ENCODE measurements around the gene RTN1. TPM values are rescaled to one million over a fixed set of nuclear protein-coding genes. Genes with fewer than 3 reads are reported as not detected.

Gene RTN1
- total RNA-seq, 6 experiments from 2014 or later = 0.37 to 1.9 (median 0.53) TPM

GRCh38 chr14:59850458-59850857 is 20.1 kb downstream of the RTN1 start:
- WGBS (ENCODE audit: insufficient coverage, low coverage, low lambda C conversion rate, missing lambda C conversion rate) = 75% methylated on average over 2 of the region's 2 CpGs
- no peak for DNase-seq
- Histone ChIP-seq H3K27me3 (no peaks in the 10 kb centered on the region), H3K9me3 (no peaks in the 10 kb centered on the region), H3K36me3 (no peaks in the 10 kb centered on the region), H3K4me3 (no peak overlapping the region), H3K4me1 (peaks cover 0 to 25% (median 1%) of the 10 kb centered on the region in 4 donors), H3K27ac (no peak overlapping the region)
- no peak for ATAC-seq
- TF ChIP-seq CTCF (IDR thresholded peaks at IDR 0.05) (no peak), POLR2A (IDR thresholded peaks at IDR 0.05) (no peak)
- intact Hi-C loops (cut with DNase I) = no loop called here

GRCh38 chr14:59849411-59850130 is 21.0 kb downstream of the RTN1 start:
- Histone ChIP-seq H3K27ac (no peak overlapping the region), H3K4me1 (peaks cover 0 to 25% (median 1%) of the 10 kb centered on the region in 4 donors), H3K36me3 (no peaks in the 10 kb centered on the region), H3K27me3 (no peaks in the 10 kb centered on the region), H3K4me3 (no peak overlapping the region), H3K9me3 (no peaks in the 10 kb centered on the region)
- no peak for DNase-seq
- intact Hi-C loops (cut with DNase I) = no loop called here
- ATAC-seq = peak in 2 of 4 donors; percentile 7 to 13
- WGBS (ENCODE audit: insufficient coverage, low coverage, low lambda C conversion rate, missing lambda C conversion rate) = 83% methylated on average over 1 of the region's 1 CpG
- TF ChIP-seq POLR2A (IDR thresholded peaks at IDR 0.05) (no peak), CTCF (IDR thresholded peaks at IDR 0.05) (no peak)

- Histone ChIP-seq H3K36me3 (no peaks in the 10 kb centered on the region), H3K27ac (no peak overlapping the region), H3K4me1 (peaks cover 0 to 25% (median 1%) of the 10 kb centered on the region in 4 donors), H3K4me3 (no peak overlapping the region), H3K27me3 (no peaks in the 10 kb centered on the region), H3K9me3 (no peaks in the 10 kb centered on the region)
- WGBS (ENCODE audit: insufficient coverage, low coverage, low lambda C conversion rate, missing lambda C conversion rate) = 26% methylated on average over 3 of the region's 3 CpGs
- intact Hi-C loops (cut with DNase I) = no loop called here
- TF ChIP-seq POLR2A (IDR thresholded peaks at IDR 0.05) (no peak), CTCF (IDR thresholded peaks at IDR 0.05) (no peak)
- no peak for DNase-seq
- peak; percentile 70 to 80 (median 76) for ATAC-seq
Observed at GRCh38 chr14:59848671-59849070, 21.9 kb downstream of the RTN1 start.

- H3K36me3 ChIP-seq = no peaks in the 10 kb centered on the region
- DNase-seq (no peak), ATAC-seq (peak in 3 of 4 donors; percentile 18 to 54 (median 22))
- H3K4me1 ChIP-seq = peaks cover 0 to 22% (median 1%) of the 10 kb centered on the region in 4 donors
- WGBS (ENCODE audit: insufficient coverage, low coverage, low lambda C conversion rate, missing lambda C conversion rate) = 27% methylated on average over 3 of the region's 3 CpGs
- no peak overlapping the region for H3K4me3 ChIP-seq
- H3K27me3 ChIP-seq = no peaks in the 10 kb centered on the region
- TF ChIP-seq CTCF (IDR thresholded peaks at IDR 0.05) (no peak), POLR2A (IDR thresholded peaks at IDR 0.05) (no peak)
- intact Hi-C loops (cut with DNase I) = no loop called here
- no peak overlapping the region for H3K27ac ChIP-seq
- H3K9me3 ChIP-seq = no peaks in the 10 kb centered on the region
Observed at GRCh38 chr14:59847711-59848110, 22.9 kb downstream of the RTN1 start.
